ENCODE measurements around the gene ATP2B2. TPM values are rescaled to one million over a fixed set of nuclear protein-coding genes. Genes with fewer than 3 reads are reported as not detected.

Gene ATP2B2
- total and polyA plus RNA-seq, 8 donors = 0.11 to 0.75 (median 0.21) TPM

DNA sequence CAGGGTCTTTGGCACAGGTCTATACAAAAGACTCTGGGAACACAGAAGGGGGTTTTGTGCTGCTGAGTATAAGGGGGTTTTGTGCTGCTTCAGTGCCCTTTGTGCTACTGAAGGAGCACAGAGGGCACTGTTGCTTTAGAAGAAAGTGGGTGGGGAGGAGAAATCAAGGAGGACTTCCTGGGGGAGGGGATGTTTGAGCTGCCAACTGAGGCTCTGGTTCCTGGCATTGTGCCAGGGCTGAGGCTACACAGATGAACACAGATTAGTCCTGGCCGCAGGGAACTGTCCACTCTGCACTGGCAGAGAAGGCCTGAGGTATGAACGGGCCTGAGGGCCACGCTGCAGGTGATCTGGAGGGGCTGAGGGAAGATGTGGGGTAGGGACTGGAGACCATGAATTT is 152.2 kb downstream of the ATP2B2 start:
- Histone ChIP-seq H3K9me3 (no peaks in the 10 kb centered on the region), H3K4me1 (no peaks in the 10 kb centered on the region), H3K36me3 (no peaks in the 10 kb centered on the region), H3K4me3 (no peak overlapping the region), H3K27me3 (no peaks in the 10 kb centered on the region), H3K27ac (no peak overlapping the region)
- intact Hi-C loops (cut with DNase I) = no loop called here
- ATAC-seq (no peak), FAIRE-seq (no peak), DNase-seq (no peak)
- TF ChIP-seq, protein P1, sequence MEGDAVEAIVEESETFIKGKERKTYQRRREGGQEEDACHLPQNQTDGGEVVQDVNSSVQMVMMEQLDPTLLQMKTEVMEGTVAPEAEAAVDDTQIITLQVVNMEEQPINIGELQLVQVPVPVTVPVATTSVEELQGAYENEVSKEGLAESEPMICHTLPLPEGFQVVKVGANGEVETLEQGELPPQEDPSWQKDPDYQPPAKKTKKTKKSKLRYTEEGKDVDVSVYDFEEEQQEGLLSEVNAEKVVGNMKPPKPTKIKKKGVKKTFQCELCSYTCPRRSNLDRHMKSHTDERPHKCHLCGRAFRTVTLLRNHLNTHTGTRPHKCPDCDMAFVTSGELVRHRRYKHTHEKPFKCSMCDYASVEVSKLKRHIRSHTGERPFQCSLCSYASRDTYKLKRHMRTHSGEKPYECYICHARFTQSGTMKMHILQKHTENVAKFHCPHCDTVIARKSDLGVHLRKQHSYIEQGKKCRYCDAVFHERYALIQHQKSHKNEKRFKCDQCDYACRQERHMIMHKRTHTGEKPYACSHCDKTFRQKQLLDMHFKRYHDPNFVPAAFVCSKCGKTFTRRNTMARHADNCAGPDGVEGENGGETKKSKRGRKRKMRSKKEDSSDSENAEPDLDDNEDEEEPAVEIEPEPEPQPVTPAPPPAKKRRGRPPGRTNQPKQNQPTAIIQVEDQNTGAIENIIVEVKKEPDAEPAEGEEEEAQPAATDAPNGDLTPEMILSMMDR (IDR thresholded peaks at IDR 0.05) = no peak
- WGBS, 2 donors = 55 to 61% methylated on average over 3 of the region's 3 CpGs

DNA sequence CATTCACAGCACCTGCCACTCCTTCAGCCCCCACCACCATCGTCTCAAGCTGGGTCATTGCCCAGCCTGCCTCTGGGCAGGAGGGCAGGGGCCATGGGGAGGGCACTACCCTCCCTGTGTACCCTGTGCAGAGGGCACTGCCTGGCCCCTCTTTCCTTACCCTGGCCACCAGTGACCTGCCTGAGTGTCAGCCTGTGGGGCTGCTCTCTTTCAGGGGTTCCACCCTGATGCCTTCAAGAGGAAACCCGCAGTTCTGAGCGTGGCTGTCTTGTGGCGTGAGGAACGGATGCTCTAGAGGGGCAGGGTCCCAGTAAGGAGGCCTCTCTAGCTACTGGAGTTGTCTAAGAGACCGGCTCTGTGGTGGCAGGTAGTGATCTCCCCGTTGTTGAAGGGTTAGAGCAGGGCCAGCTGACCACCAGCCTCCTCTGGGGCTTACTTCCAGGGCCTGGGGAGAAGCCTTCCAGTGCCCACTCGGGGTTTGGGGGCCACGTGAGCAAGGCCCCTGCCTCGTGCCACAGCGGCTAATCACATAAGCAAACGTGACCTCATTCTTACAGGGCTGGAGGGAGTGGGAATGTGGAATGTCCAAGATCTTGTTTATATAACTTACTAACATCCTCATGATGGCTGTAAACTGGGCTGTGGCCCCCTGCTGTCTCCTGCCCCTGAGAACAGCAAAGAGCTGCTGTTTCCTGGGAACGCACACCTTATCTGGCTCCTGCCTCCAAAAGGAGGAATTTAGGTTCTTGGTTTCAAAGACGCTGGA is 153.1 kb downstream of the ATP2B2 start:
- Histone ChIP-seq H3K27ac (no peak overlapping the region), H3K4me1 (no peaks in the 10 kb centered on the region), H3K27me3 (no peaks in the 10 kb centered on the region), H3K36me3 (no peaks in the 10 kb centered on the region), H3K4me3 (no peak overlapping the region), H3K9me3 (no peaks in the 10 kb centered on the region)
- TF ChIP-seq, protein P1 (IDR thresholded peaks at IDR 0.05) = no peak
- ATAC-seq = no peak
- WGBS, 2 donors = 40 to 42% methylated on average over 14 of the region's 14 CpGs
- DNase-seq = peak in 1 of 6 donors; percentile 38
- intact Hi-C loops (cut with DNase I) = no loop called here
- no peak for FAIRE-seq

DNA sequence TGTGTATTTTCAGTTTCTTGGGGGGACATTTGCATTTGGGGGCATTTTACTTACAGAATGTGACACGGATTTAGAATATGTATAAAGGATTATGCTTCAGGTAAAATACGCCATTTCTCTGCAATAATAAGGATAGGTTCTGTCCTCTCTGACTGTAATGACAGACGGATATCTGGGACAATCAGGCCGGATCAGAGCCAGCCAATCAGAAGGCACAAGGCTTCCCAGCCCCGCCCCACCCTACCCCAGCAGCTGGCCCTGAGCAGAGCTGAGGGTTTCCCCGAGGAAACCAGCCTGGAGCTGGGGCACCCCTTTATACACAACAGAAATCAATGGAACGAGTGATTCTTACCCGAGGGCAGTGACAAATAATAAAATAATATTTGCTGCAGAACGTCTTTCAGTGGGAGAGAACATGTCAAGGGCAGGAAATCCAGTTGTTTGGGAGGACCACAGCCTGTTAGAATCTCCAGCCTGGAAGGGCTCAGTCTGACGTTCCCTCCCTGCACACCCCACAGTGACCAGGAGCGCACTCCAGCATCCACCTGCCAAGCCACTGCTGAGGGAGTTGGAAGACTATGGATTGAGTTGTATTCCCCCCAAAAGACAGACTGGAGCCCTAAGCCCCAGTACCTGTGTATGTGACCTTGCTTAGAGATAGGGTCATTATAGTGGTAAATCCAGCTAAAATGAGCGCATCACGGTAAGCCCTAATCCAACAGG is 154.2 kb downstream of the ATP2B2 start:
- TF ChIP-seq, protein P1 (IDR thresholded peaks at IDR 0.05) = no peak
- DNase-seq (peak in 1 of 6 donors; percentile 26), ATAC-seq (no peak), FAIRE-seq (no peak)
- Histone ChIP-seq H3K4me3 (no peak overlapping the region), H3K36me3 (no peaks in the 10 kb centered on the region), H3K27me3 (no peaks in the 10 kb centered on the region), H3K4me1 (no peaks in the 10 kb centered on the region), H3K27ac (no peak overlapping the region), H3K9me3 (no peaks in the 10 kb centered on the region)
- intact Hi-C loops (cut with DNase I) = no loop called here
- 33 to 38% methylated on average over 13 of the region's 13 CpGs for WGBS, 2 donors

DNA sequence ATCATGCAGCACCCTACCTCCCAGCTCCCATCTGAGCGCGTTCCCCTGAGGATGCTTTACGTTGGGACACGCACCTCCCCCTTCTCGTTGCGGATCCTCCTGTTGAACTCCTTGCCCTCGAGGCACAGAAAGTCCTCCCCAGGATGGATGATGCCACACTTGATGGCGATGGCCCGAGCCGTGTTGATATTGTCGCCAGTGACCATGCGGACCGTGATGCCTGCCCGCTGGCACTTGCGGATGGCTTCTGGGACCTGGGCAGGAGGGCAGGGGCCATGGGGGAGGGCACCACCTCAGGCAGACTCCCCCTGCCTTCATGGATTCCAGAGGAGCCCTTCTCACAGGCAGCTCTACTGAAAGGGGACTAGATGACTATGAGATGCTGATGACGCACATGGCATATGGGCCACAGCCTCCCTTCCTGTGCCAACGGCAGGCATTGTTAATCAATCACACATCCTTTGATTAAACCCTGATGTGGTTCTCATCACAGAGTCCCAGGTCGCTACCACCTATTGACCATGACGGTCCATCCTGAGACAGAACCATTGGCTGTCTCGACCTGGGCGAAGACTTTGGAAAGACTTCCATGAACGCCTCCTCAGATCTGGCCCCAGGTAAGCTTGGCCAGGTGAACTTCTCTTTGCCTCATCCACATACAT is 154.9 kb downstream of the ATP2B2 start:
- Histone ChIP-seq H3K4me1 (no peaks in the 10 kb centered on the region), H3K27me3 (no peaks in the 10 kb centered on the region), H3K9me3 (no peaks in the 10 kb centered on the region), H3K4me3 (no peak overlapping the region), H3K36me3 (no peaks in the 10 kb centered on the region), H3K27ac (no peak overlapping the region)
- peak in 1 of 6 donors; percentile 46 for DNase-seq
- no peak for ATAC-seq
- FAIRE-seq = no peak
- WGBS, 2 donors = 72 to 81% methylated on average over 22 of the region's 22 CpGs
- intact Hi-C loops (cut with DNase I) = no loop called here
- TF ChIP-seq, protein P1 (IDR thresholded peaks at IDR 0.05) = no peak

Measured in pancreas (tissue), 10 donors.